H7 (cell line): Measurements from ENCODE around the gene LETM1. TPM values are rescaled to one million over a fixed set of nuclear protein-coding genes. Genes with fewer than 3 reads are reported as not detected.
A peak's percentile ranks its signal among the peaks of the same experiment; 100 is the strongest.

Source experiments
- DNase-seq: peaks from one replicate; pipeline ENCODE4 v3.0.0; 2012
- H3K27me3 ChIP-seq: 2 replicates; pipeline ENCODE4 v1.6.0; 2011; ENCODE audit warnings: mild to moderate bottlenecking, low read length; ENCODE audit not compliant: control insufficient read depth, insufficient read depth
- H3K36me3 ChIP-seq: replicated peaks from 2 replicates; pipeline ENCODE4 v1.5.1; 2011; ENCODE audit warnings: low read length; ENCODE audit not compliant: control insufficient read depth, insufficient read depth
- H3K4me3 ChIP-seq: 2 replicates; pipeline ENCODE4 v1.5.1; 2011; ENCODE audit warnings: low read depth, mild to moderate bottlenecking, control low read depth, low read length, moderate library complexity; ENCODE audit not compliant: insufficient read depth
- total RNA-seq: library from RNA; depleted of rRNA; stranded (reverse); fragments of >200 nt; shearing (Covaris generic); gene quantifications from 2 replicates; pipeline ENCODE4 v1.2.3, GENCODE V29; 2014

The LETM1 gene
- total RNA-seq, 1 experiment from 2014 or later = 80.5 TPM

DNA sequence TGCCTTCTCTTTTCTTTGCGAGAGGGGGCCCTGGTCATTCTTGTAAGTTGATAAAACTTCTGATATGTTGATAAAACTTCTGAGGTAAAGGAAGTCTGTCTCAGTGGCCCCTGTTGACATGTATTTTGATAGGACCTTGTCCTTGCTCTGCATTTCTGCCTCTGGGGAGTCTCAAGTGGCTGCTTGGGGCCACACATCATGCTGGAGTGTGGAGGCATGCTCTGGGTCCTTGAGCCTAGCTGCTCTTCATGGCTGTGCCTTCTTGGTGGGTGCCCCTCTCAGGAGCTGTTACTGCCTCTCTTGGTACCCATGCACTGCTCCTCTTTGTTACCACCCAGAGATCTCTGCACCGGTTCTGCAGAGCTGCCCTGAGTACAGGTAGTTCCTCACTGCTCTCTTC, 29.5 kb upstream of the LETM1 start:
- Histone ChIP-seq H3K36me3 (no peaks in the 10 kb centered on the region), H3K4me3 (no peak overlapping the region), H3K27me3 (no peaks in the 10 kb centered on the region)
- no peak for DNase-seq

DNA sequence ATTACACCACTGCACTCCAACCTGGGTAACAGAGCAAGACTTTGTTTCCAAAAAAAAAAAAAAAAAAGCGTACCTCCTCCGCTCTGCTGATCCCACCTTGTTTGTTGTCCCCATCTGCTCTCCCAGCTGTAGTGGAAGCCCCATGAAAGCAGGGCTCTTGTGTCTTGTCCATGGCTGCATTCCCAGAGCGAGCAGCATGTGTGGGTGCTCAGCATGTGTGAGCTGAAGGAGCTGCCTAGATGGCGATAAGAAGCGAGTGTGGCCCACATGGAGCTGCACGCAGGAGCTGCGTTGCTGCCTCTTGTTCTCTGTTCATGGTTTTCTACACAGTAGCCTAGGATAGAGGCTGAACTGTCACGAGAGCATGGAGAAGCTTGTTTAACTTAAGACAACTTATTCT, 27.6 kb upstream of the LETM1 start:
- no peak overlapping the region for H3K4me3 ChIP-seq
- no peaks in the 10 kb centered on the region for H3K27me3 ChIP-seq
- no peak for DNase-seq
- H3K36me3 ChIP-seq = no peaks in the 10 kb centered on the region

DNA sequence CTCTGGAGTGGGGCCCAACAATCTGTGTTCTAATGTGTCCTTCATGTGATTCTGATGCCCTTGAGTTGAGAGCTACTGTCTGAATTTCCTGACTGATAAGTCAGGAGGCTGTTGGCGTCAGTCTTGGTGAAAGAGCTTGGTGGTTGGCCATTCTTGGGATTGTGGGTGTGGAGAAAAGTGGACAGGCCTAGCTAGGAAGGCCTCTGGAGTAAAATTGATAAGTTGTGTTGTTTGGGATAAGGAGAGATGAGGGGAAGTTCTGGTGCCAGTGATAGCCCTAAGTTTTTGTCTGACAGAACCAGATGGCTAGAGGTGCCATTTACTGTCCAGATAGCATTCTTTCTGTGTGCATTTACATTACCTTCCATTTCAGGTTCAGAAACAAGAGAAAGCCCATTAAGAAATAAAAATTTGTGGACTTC, 26.9 kb upstream of the LETM1 start:
- H3K36me3 ChIP-seq = no peaks in the 10 kb centered on the region

DNA sequence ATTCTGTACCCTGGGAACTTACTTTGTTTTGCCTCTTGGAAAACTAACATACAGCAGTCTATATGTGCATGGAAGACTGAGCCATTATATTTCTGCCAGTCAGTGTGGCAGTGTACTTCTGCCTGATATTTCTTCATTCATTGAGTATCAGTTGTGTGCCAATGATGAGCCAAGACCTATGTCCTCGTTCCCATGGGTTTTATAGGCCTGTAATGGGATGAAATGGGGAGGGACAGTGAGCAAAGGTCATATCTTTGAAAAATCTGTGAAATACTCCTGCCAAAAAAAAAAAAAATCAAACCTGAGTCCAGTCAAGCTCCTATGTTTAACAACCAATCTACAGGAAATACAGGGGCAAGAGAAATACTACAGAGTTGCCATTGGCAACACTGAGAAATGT, 24.4 kb upstream of the LETM1 start:
- Histone ChIP-seq H3K4me3 (no peak overlapping the region), H3K36me3 (no peaks in the 10 kb centered on the region)

More for the DNA sequence above, 26.9 kb upstream of the LETM1 start:
- DNase-seq = no peak
- Histone ChIP-seq H3K27me3 (no peaks in the 10 kb centered on the region), H3K4me3 (no peak overlapping the region)

DNA sequence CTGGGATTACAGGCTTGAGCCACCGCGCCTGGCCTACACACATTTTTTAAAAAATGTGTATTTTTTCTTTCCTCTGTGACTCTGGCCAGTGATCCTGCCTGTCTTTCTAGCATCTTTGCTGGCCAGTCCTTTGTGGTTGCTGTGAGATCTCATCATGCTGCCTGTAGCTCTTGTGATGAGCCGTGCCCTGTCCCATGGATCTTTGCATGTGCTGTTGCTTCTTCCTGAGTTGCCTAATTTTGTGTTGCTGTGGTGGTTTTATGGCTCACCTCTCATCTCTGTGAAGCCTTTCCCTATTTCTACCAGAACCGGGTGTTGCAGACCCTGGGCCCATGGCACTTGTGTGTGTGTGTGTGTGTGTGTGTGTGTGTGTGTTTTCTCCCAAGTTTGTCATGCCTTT, 23.5 kb upstream of the LETM1 start:
- Histone ChIP-seq H3K36me3 (no peaks in the 10 kb centered on the region), H3K27me3 (no peaks in the 10 kb centered on the region), H3K4me3 (no peak overlapping the region)
- no peak for DNase-seq

More for the DNA sequence above, 24.4 kb upstream of the LETM1 start:
- DNase-seq = no peak
- no peaks in the 10 kb centered on the region for H3K27me3 ChIP-seq

DNA sequence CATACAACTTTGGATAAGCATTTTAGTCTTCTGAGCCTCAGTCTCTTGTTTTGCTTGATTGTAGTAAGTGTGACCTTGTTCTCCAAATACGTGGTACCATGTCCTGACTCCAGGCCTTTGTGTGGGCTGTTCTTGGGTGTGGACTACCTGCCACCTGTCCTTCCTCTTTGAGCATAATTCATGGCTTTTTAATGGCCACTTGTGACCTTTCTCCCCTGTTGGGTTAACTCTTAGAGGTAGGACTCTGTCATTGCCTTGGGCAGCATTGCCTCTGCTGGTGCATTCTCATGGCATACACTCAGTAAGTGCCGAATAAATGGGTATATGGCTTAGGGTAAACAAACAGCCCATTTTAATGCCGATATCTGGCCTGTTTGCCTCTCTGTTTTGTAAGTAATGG, 18.2 kb upstream of the LETM1 start:
- H3K36me3 ChIP-seq = no peaks in the 10 kb centered on the region
- H3K27me3 ChIP-seq = no peaks in the 10 kb centered on the region
- no peak for DNase-seq
- no peak overlapping the region for H3K4me3 ChIP-seq

DNA sequence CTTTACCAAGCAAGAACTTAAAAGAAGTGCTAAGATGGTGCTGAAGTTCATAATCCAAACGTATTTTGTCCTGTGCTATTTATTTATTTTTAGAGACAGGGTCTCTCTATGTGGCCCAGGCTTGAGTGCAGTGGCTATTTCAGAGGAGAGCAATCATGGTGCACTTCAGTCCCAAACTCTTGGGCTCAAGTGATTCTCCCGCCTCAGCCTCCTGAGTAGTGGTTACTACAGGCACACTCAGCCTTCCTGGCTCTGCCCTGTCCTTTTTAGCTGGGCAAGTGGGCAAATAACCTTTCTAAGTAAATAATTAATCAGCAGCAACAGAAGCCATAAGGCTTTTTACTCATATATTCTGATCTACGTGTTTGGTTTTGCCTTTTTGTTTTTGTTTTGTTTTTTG, 17.8 kb upstream of the LETM1 start:
- no peak overlapping the region for H3K4me3 ChIP-seq
- H3K27me3 ChIP-seq = peaks cover 4% of the 10 kb centered on the region
- H3K36me3 ChIP-seq = no peaks in the 10 kb centered on the region
- no peak for DNase-seq

DNA sequence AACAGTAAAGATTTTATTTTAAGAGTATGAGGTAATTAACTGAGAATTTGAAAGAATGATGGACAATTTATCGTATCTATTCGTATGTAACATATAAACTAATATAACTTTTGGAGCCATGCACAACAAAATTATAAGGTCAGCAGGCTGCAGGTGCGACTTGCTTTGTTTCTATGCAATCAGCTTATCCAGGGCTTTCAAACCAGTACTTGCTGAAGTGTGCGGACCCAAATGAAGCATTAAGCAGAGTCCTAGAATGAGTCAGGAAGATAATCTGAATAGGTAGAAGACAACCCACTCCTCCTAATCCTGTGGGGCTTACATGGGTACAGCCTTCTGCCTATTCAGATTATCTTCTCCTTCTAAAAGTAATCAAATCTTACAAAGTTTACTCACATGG, 17.3 kb upstream of the LETM1 start:
- DNase-seq = no peak
- H3K27me3 ChIP-seq = peaks cover 8% of the 10 kb centered on the region
- H3K36me3 ChIP-seq = no peaks in the 10 kb centered on the region
- no peak overlapping the region for H3K4me3 ChIP-seq

DNA sequence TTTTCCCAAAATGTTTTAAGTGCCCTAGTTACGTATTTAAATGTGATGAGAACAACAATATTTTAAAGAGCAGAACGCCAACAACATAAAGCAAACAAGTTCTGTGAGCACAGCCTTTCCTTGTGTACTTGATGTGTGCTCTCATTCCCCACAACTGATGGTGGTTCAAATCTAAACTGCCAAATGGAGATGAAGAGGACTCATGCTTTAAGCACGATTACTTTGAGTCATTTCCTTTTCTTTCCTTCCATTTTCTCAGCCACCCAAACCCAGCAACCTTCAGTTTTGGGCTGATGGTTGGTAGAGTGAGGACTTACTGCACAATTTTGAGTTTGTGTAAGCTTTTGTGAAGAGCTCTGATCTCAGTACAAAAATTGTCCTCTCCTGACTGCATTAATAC, 16.9 kb upstream of the LETM1 start:
- no peak overlapping the region for H3K4me3 ChIP-seq
- no peak for DNase-seq
- H3K36me3 ChIP-seq = no peaks in the 10 kb centered on the region
- H3K27me3 ChIP-seq = peaks cover 11% of the 10 kb centered on the region

DNA sequence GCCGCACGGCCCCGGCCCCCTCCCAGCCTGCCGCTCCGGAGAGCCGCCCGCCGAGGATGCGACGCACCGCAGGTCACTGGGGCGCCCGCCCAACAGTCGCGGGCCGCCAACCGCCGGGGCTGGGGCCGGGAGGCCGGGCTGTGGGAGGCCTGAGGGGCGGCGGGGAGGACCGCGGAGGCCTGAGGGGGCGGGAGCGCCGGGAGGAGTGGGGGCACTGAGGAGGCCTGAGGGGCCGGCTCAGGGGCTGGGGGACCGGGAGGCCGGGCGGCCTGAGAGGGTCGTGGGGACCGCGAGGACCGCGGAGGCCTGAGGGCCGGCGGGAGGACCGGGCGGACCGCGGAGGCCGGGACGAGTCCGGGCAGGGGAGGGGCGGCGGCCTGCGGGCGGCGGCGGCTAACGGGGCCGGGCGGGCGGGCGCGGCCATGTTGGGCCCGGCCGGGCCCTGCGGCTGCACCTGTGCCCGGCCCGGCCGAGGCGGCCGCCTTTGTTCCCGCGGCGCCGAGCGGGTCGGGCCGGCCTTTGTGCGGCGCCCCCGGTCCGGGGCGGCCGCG, 15.6 kb upstream of the LETM1 start:
- DNase-seq = peak; percentile 91
- peak overlapping the region; percentile 86 for H3K4me3 ChIP-seq
- no peaks in the 10 kb centered on the region for H3K36me3 ChIP-seq
- H3K27me3 ChIP-seq = peaks cover 24% of the 10 kb centered on the region

DNA sequence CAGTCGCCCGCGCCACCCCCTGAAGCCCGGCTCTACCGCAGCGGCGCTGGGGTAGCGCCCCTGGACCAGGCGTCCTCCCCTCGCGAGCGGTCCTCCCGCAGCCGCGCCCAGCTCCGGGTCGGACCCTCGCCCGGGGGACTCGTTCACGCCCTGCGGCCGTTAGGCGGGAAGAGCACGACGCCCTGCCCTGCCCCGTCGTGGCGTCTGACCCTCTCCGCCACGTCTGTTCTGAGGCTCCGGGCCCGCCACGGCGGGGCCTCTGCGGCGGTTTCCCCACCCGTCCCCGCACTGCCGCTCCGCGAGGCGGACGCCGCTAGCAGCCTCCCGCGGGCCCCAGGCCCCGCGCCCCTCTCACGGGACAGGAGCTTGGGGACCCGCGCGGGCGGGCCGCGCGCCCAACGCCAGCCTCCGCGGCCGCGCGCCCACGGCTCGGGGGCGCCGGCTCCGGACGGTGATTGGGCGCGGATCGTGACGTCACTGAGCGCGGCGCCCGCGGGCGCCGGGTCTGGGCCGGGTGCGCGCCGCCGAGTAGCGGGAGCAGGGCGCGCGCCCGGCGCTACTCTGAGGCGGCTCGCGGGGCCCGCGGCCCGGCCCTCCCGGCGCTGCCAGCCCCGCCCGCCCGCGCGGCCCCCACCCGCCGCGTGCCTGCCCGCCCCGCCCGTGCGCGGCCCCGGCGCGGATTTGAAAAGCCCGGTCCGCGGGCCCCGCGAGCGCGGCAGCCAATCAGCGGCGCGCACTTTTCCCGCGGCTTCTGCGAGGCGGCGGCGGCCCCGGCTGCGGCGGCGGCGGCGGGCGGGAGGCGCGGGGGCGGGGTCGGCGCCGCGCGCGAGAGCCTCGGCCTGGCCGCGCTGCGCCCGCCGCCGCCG, 14.9 kb upstream of the LETM1 start, which contains the start of gene NSD2:
NSD2 (plus strand) TSS at position 816 of the 866 bp plus-strand sequence. CDS start 29,262 bp downstream, outside the sequence.
- peak; percentile 99 for DNase-seq
- H3K4me3 ChIP-seq = peak within 1 kb of the TSS; percentile 86
- no peaks in the 10 kb centered on the region for H3K36me3 ChIP-seq
- peaks cover 31% of the 10 kb centered on the region for H3K27me3 ChIP-seq

DNA sequence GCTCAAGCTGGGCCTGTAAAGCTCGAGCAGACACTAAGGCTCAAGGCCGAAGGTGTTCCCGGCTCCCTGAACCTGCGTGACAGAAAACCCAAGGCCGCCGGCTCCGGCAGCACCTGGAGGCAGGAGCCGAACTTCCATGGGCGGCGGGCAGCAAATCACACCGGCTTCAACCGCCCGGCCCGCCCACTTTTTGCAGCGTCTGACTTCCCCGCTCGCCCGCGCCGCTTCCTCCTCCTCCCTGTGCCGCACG, 14.3 kb upstream of the LETM1 start:
- Histone ChIP-seq H3K4me3 (peak overlapping the region; percentile 84), H3K36me3 (no peaks in the 10 kb centered on the region), H3K27me3 (peaks cover 36% of the 10 kb centered on the region)
- peak; percentile 94 for DNase-seq

DNA sequence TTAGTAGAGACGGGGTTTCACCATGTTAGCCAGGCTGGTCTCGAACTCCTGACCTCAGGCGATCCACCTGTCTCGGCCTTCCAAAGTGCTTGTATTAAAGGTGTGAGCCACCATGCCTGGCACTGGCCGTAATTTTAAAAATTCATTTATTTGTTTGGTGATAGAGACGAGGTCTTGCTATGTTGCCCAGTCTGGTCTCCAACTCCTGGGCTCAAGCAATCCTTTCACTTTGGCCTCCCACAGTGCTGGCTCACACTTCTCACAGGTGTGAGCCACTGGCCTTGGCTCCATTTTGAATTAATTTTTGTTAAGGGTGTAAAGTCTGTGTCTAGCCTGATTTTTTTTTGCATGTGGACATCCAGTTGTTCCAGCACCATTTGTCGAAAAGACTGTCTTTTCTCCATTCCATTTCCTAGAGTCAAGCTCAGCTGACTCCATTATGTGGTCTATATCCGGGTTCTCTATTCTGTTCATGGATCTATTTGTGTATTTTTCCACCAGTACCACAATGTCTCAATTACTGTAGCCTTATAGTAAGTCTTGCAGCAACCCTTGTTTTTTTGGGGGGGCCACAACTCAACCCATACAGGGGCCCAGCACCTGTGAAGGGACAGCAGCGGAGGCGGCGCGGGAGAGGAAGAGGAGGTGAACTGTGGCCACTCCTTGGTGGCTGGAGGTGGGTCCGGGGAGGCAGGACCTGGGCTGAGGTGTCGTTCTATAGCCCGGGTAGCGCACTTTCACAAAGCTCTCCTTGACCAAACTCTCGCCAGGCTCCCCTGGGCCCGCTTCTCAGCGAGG, 13.8 kb upstream of the LETM1 start:
- DNase-seq = no peak
- peaks cover 41% of the 10 kb centered on the region for H3K27me3 ChIP-seq
- peak overlapping the region; percentile 84 for H3K4me3 ChIP-seq
- no peaks in the 10 kb centered on the region for H3K36me3 ChIP-seq

DNA sequence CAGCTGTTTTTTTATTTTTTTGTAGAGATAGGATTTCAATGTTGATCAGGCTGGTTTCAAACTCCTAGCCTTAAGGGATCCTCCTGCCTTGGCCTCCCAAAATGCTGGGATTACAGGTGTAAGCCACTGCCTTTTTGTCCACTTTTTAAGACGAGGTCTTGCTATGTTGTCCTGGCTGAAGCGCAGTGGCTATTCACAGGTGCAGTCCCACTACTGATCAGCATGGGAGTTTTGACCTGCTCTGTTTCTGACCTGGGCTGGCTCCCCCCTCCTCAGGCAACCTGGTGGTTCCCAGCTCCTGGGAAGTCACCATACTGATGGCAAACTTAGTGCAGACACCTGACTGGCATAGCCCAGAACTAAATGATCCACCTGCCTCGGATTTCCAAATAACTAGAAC, 13.0 kb upstream of the LETM1 start:
- H3K4me3 ChIP-seq = no peak overlapping the region
- H3K36me3 ChIP-seq = no peaks in the 10 kb centered on the region
- no peak for DNase-seq
- H3K27me3 ChIP-seq = peaks cover 48% of the 10 kb centered on the region

DNA sequence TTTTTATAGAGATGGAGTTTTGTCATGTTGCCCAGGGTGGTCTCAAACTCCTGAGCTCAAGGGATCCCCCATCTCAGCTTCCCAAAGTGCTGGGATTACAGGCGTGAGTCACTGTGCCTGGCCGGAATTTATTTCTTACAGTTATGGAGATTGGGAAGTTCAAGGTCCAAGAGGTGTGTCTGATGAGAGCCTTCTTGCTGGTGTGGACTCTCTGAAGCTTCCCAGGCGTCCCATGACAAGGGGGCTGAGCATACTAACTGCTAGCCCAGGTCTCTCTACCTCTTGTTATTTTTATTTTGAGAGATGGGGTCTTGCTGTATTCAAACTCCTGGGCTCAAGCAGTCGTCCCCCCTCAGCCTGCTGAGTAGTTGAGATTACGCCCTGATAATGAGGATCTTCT, 12.3 kb upstream of the LETM1 start:
- DNase-seq = no peak
- Histone ChIP-seq H3K27me3 (peaks cover 54% of the 10 kb centered on the region), H3K4me3 (no peak overlapping the region), H3K36me3 (no peaks in the 10 kb centered on the region)
